T1000 (cell line): ENCODE data around the gene INTS2.
"Not testable (repeated sequence)": the region's sequence is repeated elsewhere in the genome, so short reads cannot be mapped to it uniquely, and the experiment has no call there.

Experiments used
- DNase-seq: peaks from one replicate; lab custom pipeline; 2025; ENCODE audit warnings: mixed read lengths; lab: John Stamatoyannopoulos, UW

The INTS2 gene, protein sequence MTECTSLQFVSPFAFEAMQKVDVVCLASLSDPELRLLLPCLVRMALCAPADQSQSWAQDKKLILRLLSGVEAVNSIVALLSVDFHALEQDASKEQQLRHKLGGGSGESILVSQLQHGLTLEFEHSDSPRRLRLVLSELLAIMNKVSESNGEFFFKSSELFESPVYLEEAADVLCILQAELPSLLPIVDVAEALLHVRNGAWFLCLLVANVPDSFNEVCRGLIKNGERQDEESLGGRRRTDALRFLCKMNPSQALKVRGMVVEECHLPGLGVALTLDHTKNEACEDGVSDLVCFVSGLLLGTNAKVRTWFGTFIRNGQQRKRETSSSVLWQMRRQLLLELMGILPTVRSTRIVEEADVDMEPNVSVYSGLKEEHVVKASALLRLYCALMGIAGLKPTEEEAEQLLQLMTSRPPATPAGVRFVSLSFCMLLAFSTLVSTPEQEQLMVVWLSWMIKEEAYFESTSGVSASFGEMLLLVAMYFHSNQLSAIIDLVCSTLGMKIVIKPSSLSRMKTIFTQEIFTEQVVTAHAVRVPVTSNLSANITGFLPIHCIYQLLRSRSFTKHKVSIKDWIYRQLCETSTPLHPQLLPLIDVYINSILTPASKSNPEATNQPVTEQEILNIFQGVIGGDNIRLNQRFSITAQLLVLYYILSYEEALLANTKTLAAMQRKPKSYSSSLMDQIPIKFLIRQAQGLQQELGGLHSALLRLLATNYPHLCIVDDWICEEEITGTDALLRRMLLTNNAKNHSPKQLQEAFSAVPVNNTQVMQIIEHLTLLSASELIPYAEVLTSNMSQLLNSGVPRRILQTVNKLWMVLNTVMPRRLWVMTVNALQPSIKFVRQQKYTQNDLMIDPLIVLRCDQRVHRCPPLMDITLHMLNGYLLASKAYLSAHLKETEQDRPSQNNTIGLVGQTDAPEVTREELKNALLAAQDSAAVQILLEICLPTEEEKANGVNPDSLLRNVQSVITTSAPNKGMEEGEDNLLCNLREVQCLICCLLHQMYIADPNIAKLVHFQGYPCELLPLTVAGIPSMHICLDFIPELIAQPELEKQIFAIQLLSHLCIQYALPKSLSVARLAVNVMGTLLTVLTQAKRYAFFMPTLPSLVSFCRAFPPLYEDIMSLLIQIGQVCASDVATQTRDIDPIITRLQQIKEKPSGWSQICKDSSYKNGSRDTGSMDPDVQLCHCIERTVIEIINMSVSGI

DNA sequence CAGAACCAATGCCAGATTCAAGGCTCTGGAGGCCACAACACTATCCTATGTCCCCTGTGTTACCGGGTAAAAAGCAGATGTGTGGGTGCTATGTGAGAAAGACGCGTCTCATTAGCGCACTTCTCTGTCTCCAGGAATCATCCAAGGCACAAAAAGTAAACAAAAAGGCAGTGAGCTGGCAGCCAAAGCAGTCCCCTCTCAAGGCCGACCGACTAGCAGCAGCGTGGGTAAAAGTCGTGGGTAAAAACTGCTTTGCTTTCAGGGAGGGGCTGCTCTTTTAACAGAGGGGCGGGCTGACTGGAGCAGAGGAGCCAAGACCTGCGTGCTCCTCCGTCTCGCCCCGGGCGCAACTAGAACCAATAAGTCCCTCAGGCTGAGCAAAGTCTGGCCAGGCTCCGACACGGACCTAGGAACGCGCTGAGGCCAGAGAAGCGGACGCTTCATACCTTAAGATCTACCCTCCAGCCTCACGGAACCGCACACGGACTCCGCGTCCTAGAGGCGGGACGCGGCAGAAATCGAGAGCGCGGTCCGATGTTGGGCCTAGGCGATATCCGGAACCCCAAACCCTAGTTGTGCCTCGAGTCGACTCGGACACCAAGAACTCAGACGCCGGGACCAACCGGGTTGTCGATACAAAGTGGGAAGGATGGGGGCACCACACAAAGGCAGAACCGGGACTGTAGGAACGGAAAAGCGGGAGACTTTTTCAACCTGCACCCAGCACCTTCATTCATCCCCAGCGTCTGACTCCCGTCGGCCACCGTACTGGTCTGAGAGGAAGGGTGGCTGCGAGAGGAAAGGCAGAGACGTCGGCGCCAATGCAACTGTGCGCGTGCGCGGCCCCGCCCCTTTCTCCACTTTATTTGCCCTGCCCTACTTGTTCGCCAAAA is at the start of gene INTS2:
Gene INTS2 (minus strand): TSS at position 775 of the 893 bp plus-strand sequence. CDS start 1,338 bp downstream, outside the sequence.
- DNase-seq, result peak; percentile 98

DNA sequence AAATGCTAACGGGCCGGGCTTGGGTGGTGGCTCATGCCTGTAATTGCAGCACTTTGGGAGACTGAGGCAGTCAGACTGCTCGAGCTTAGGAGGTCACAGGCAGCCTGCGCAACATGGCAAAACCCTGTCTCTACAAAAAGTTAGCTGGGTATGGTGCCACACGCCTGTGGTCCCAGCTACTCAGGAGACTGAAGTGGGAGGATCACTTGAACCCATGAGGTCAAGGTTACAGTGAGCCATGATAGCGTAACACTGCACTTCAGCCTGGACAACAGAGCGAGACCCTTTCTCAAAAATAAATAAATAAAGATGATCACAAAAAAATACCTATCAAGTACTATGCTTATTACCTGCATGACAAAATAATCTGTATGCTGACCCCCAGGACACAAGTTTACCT is 46.3 kb upstream of the INTS2 start:
- no peak for DNase-seq

DNA sequence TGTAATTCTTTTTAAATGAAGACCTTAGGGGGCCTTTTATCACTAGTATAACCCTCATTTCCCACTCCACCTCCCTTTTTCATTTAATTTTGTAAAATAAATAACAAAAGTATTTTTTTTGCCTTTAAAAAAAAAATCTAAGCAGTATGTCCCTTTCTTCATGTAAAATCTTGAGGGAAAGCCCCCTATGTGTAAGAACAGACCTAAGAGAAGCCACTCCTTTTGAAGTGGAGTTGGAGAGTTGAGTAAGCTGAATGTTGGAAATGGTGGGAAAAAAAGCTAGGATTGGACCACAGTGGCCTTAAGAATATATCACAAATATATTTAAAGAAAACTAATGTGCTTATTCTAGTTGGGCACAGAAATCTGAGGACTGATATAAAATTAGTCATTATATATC is 44.5 kb upstream of the INTS2 start:
- DNase-seq, result no peak

- DNase-seq, result no peak
Measured at GRCh38 chr17:61970030-61970429, 42.2 kb upstream of the INTS2 start.

DNA sequence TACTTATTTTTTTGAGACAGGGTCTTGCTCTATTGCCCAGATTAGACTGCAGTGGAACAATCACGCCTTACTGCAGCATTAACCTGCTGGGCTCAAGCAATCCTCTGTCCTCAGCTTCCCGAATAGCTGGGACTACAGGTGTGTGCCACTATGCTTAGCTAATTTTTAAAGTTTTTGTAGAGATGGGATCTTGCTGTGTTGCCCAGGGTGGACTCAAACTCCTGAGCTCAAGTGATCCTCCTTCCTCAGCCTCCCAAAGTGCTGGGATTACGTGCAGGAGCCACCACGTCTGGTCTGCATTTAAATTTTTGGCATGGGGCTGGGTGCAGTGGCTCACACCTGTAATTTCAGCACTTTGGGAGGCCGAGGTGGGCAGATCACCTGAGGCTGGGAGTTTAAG is 41.0 kb upstream of the INTS2 start:
- DNase-seq, result no peak

- DNase-seq, result no peak
Measured at GRCh38 chr17:61967729-61968128, 39.9 kb upstream of the INTS2 start.

GRCh38 chr17:61966191-61966590 is 38.4 kb upstream of the INTS2 start:
- DNase-seq, result no peak

DNA sequence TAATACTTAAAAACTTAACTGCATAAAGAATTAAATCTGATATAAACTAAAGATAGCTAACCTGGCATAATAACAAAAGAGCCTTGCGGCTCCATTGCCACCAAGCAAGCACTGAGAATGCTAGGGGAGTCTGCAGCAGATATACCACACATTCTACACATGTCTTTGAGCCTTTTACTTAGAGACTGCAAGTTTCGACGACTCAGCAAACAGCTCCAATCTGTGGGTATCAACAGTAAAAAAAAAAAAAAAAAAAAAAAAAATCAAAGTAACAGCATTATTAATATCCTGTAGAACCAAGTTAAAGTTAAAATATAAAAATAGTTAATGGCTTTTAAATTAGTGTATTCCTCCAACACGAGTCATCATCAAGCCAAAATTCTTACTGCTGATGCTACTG is 27.8 kb upstream of the INTS2 start:
- DNase-seq, result no peak

DNA sequence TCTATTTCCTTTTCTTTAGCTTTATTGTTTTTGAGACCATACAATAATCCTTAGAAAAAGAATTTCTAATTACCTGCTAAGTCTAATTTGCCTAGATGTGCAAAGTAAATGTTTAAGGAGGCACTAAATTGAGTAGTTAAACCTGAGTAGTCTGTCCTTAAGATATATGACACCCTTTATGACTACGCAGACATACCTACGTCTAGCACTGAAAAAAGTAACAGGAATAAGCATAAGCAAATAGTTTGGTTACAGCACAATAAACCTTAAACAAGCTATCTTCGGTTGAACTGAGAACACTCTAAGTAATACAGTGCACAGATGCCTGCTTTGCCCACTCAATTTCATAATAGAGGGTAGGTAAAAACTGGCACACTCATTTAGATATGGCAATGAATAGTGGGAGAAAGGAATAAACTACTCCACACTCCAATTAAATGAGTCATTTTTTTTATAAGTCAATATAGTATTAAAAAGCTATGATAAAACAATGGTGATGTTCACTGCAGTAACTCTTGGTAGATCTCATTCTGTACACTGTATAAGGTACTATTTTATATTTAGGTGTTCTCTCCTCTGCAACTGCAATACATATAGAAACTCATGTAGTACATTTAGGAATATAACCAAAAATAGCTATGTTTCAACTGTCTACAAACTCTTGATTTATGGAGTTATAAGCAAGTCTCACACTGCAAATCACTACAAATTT is 19.7 kb upstream of the INTS2 start:
- no peak for DNase-seq

GRCh38 chr17:61946359-61946758 is 18.6 kb upstream of the INTS2 start:
- no peak for DNase-seq

DNA sequence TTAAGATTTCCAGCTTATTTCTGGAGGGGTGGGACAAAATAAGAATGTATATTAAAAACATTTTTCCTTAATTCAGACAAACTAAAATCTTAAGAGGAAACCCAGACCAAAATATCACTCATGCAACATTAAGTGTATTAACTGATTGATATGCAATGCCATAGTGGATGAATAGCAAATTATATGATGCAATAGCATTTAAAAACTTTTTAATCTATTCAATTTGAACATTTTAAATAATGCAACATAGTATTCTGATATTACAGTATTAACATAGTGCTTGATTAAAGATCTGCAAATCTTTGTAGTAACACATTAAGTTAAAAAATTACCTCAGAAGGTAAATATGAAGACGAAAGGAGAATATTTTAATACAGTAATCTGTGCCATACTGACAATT is 15.3 kb upstream of the INTS2 start:
- no peak for DNase-seq

DNA sequence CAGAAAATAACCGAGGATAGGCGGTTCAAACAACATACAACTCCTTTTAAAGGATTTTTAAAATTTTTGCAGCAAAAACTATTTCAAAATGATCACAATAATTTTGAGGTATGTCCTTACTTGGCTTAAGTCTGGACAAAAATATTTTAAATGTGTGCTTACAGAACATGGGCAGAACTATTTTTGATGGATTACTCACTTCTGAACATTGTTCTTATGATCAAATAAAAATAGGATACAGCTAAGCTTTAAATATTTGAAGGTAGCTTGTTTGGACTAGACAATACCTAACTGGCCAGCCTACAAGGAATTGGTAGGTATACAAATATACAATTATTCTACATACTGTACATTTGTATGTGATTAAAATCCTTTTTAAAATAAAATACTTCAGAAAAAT is 14.3 kb upstream of the INTS2 start:
- no peak for DNase-seq

- DNase-seq, result no peak
Measured at GRCh38 chr17:61928101-61928436, 287 bp upstream of the INTS2 start.

DNA sequence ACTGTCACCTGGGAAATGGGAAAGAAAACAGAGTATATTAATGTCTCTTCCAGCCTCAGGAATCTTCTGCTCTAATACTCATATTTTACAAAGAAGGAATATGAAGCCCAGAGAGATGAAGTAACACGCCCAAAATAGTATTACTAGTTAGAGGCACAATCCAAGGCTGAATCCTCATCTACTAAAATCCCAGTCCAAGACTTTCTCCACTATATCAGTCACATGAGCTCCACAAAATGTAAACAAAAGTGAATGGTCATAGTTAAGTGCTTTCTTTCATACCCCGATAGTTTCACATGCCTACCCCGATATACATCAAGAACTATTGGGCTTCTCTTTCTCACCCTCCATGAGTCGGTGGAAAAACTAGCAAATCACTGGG is 965 bp downstream of the INTS2 start:
- no peak for DNase-seq

DNA sequence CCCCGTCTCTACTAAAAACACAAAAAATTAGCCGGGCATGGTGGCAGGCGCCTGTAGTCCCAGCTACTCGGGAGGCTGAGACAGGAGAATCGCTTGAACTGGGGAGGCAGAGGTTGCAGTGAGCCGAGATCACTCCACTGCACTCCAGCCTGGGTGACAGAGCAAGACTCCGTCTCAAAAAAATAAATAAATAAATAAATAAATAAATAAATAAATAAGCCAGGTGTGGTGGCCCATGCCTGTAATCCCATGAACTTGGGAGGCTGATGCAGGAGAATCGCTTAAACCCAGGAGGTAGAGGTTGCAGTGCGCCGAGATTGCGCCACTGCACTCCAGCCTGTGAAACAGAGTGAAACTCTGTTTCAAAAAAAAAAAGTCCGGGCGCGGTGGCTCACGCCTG is 12.6 kb downstream of the INTS2 start:
- not testable (repeated sequence) for DNase-seq

- DNase-seq, result no peak
Measured at GRCh38 chr17:61908292-61909037, 19.3 kb downstream of the INTS2 start.

DNA sequence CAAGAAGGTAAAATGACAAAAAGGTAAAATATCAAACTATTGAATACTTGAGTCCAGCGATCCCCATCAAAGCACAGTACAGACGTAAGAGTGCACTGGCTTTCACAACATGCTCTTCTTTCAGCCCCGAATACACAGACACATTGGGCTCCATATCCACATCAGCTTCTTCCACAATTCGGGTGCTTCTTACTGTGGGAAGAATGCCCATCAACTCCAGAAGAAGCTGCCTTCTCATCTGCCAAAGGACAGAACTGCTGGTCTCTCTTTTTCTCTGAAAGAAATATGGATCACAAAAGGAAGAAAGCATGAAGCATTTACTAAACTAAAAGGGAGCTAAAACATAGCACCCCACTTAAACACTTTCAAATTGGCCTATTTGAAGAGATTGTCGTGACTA is 20.4 kb downstream of the INTS2 start:
- no peak for DNase-seq

GRCh38 chr17:61904094-61904710 is 23.6 kb downstream of the INTS2 start:
- DNase-seq, result no peak

GRCh38 chr17:61903251-61903650 is 24.5 kb downstream of the INTS2 start:
- no peak for DNase-seq
